K562 (cell line): ENCODE data around the gene RBPJL. TPM values are rescaled to one million over a fixed set of nuclear protein-coding genes. Genes with fewer than 3 reads are reported as not detected.

Experiments
- ATAC-seq: fragments of 200-7000 bp; cut with Tn5 transposase; 3 replicates; pipeline ENCODE4 v1.9.1; 2020; ENCODE audit warnings: moderate library complexity
- BruUV-seq: library from RNA; stranded (reverse); fragments of 400-500 nt; replicated peaks from 2 replicates; lab custom pipeline; 2021; lab: Mats Ljungman, UMichigan
- CTCF ChIA-PET: fragments of 300-600 bp; formaldehyde crosslinking; extraction: SDS; loops from one replicate; lab custom pipeline; 2021; ENCODE audit warnings: low intra/inter-chr PET ratio; lab: Yijun Ruan, JAX
- POLR2A ChIA-PET: fragments of 300-600, 350-650 bp; sonication (Branson Sonifier 250); formaldehyde crosslinking; extraction: SDS; loops from one replicate; lab custom pipeline; 2021; ENCODE audit warnings: antibody characterized with exemption, inconsistent platforms; lab: Yijun Ruan, JAX
- DNase-seq, 4 experiments: peaks; one replicate each; pipeline versions ENCODE4 v3.0.0 to v3.0.0-alpha.2; 2011 to 2018; ENCODE audit warnings: low spot score in 3 of 4, mixed read lengths in 3 of 4; ENCODE audit errors: extremely low read depth in 1 of 4
- FAIRE-seq: peaks from 2 replicates; lab custom pipeline; 2011; peaks lifted over from hg19 to GRCh38; lab: Jason Lieb, UNC
- H2AFZ ChIP-seq: 2 replicates; pipeline ENCODE4 v1.6.0; 2011; ENCODE audit warnings: low read depth, low read length, control low read depth, inconsistent platforms
- H3K27ac ChIP-seq: fragments of 200-600 bp; 3 replicates; pipeline ENCODE4 v1.8.0; 2011; ENCODE audit warnings: low read depth, mild to moderate bottlenecking, control low read depth, inconsistent platforms, low read length, moderate library complexity, mixed read lengths; ENCODE audit errors: extremely low read depth
- H3K27me3 ChIP-seq, 2 experiments: fragments of 300-600 bp in 1 of 2; 2 replicates in 1 of 2; 3 replicates in 1 of 2; pipeline versions ENCODE4 v1.6.0 to v1.8.0; 2011; ENCODE audit warnings: inconsistent platforms in 2 of 2, low read length in 2 of 2, mild to moderate bottlenecking in 1 of 2, mixed read lengths in 1 of 2, moderate library complexity in 1 of 2; ENCODE audit not compliant: control insufficient read depth in 2 of 2, insufficient read depth in 2 of 2
- H3K36me3 ChIP-seq: fragments of 300-600 bp; 3 replicates; pipeline ENCODE4 v1.8.0; 2011; ENCODE audit warnings: mild to moderate bottlenecking, low read length, inconsistent platforms; ENCODE audit not compliant: control insufficient read depth, insufficient read depth
- H3K4me1 ChIP-seq, 2 experiments: fragments of 200-600 bp in 1 of 2; replicated peaks in 1 of 2; 2 replicates in 1 of 2; 3 replicates in 1 of 2; pipeline versions ENCODE4 v1.5.1 to v1.8.0; 2011; ENCODE audit warnings: inconsistent platforms in 2 of 2, low read length in 2 of 2, mild to moderate bottlenecking in 1 of 2, mixed read lengths in 1 of 2, moderate library complexity in 1 of 2; ENCODE audit not compliant: control insufficient read depth in 2 of 2, insufficient read depth in 2 of 2
- H3K4me2 ChIP-seq: 2 replicates; pipeline ENCODE4 v1.6.1; 2011; ENCODE audit warnings: low read length, control low read depth, inconsistent platforms, mixed read lengths; ENCODE audit not compliant: insufficient read depth
- H3K4me3 ChIP-seq: fragments of 200-600 bp; sonication (generic), shearing (Covaris generic); 2 replicates; pipeline ENCODE4 v1.5.1; 2016; ENCODE audit warnings: control low read depth, inconsistent platforms
- H3K79me2 ChIP-seq: fragments of 200-600 bp; 3 replicates; pipeline ENCODE4 v1.8.0; 2011; ENCODE audit warnings: low read length, inconsistent platforms; ENCODE audit not compliant: control insufficient read depth, insufficient read depth
- H3K9ac ChIP-seq, 2 experiments: 2 replicates each; pipeline versions ENCODE4 v1.6.0 to v1.6.1; 2011; ENCODE audit warnings: low read depth in 2 of 2, low read length in 2 of 2, control low read depth in 1 of 2, inconsistent platforms in 1 of 2, mild to moderate bottlenecking in 1 of 2, mixed read lengths in 1 of 2; ENCODE audit not compliant: insufficient read depth in 1 of 2
- H3K9me1 ChIP-seq: one replicate; pipeline ENCODE4 v1.6.0; 2011; ENCODE audit warnings: inconsistent platforms, mild to moderate bottlenecking, low read length, moderate library complexity; ENCODE audit not compliant: control insufficient read depth, insufficient read depth
- H3K9me3 ChIP-seq: replicated peaks from 2 replicates; pipeline ENCODE4 v1.5.1; 2011; ENCODE audit warnings: low read depth, low read length, inconsistent platforms; ENCODE audit not compliant: control insufficient read depth, insufficient read depth
- H4K20me1 ChIP-seq: replicated peaks from 2 replicates; pipeline ENCODE4 v1.6.1; 2011; ENCODE audit warnings: low read length, inconsistent platforms, mixed read lengths; ENCODE audit not compliant: control insufficient read depth, insufficient read depth
- ATF3 ChIP-seq, 2 experiments: fragments of 450-650 bp in 1 of 2; sonication (generic) in 1 of 2; formaldehyde crosslinking in 1 of 2; IDR thresholded peaks in 1 of 2; conservative IDR thresholded peaks in 1 of 2; 2 replicates each; pipeline versions ENCODE4 v1.6.1 to v1.8.1; 2016 to 2023; ENCODE audit warnings: mild to moderate bottlenecking in 2 of 2, moderate library complexity in 2 of 2, inconsistent platforms in 1 of 2, missing genetic modification reagents in 1 of 2
- CBFB ChIP-seq: sonication (generic); formaldehyde crosslinking; IDR thresholded peaks from 2 replicates; pipeline ENCODE4 v1.4.0; 2020; ENCODE audit warnings: mild to moderate bottlenecking, missing genetic modification reagents
- DNMT1 ChIP-seq: fragments of 450-650 bp; IDR thresholded peaks from 2 replicates; pipeline ENCODE4 v1.6.1; 2016; ENCODE audit warnings: antibody characterized with exemption, mild to moderate bottlenecking
- DPF2 ChIP-seq: fragments of 450-650 bp; IDR thresholded peaks from 2 replicates; pipeline ENCODE4 v1.6.1; 2016
- ID3 ChIP-seq, 2 experiments: fragments of 250-450 bp in 1 of 2; fragments of 450-650 bp in 1 of 2; sonication (Bioruptor Pico) in 1 of 2; IDR thresholded peaks; 2 replicates each; pipeline versions ENCODE4 v1.6.1 to v1.8.0; 2016 to 2021; ENCODE audit warnings: mild to moderate bottlenecking in 2 of 2, moderate library complexity in 2 of 2, missing compliant biosample characterization in 1 of 2, missing genetic modification characterization in 1 of 2
- MXI1 ChIP-seq: IDR thresholded peaks from 2 replicates; pipeline ENCODE4 v1.6.1; 2011; ENCODE audit warnings: low read depth, mild to moderate bottlenecking, improper control_type of control experiment, low read length
- NBN ChIP-seq: fragments of 450-650 bp; IDR thresholded peaks from 2 replicates; pipeline ENCODE4 v1.6.1; 2016; ENCODE audit warnings: low read depth, mild to moderate bottlenecking
- RAD51 ChIP-seq: fragments of 450-650 bp; IDR thresholded peaks from 2 replicates; pipeline ENCODE4 v1.7.1; 2016; ENCODE audit warnings: low read depth, mild to moderate bottlenecking, borderline replicate concordance
- ZC3H11A ChIP-seq: IDR thresholded peaks from 2 replicates; pipeline ENCODE4 v1.6.1; 2012; ENCODE audit warnings: low read depth, low read length, improper control_type of control experiment
- ZNF175 ChIP-seq: fragments of 200-800 bp; sonication (Bioruptor generic); IDR thresholded peaks from 2 replicates; pipeline ENCODE4 v1.6.1; 2016; ENCODE audit warnings: low read depth, mild to moderate bottlenecking, missing genetic modification characterization, missing compliant biosample characterization
- ZNF274 ChIP-seq: IDR thresholded peaks from 2 replicates; pipeline ENCODE4 v1.6.1; 2011; ENCODE audit warnings: low read depth, mild to moderate bottlenecking, low read length, moderate library complexity, borderline replicate concordance
- ZNF41 ChIP-seq: fragments of 250-450 bp; sonication (Bioruptor Pico); conservative IDR thresholded peaks from 2 replicates; pipeline ENCODE4 v1.4.0; 2020; ENCODE audit warnings: mild to moderate bottlenecking
- WGBS: fragments of 100-300 bp; shearing (Covaris generic); methylation state at CpG from one replicate; pipeline ENCODE4 v1.1.6; 2016; ENCODE audit warnings: low coverage, mixed read lengths; ENCODE audit not compliant: insufficient coverage; ENCODE audit errors: missing lambda C conversion rate; 5-methylcytosine and 5-hydroxymethylcytosine counted together
- in situ Hi-C: fragments of 300-500 bp; cut with MboI; formaldehyde crosslinking; loops from 4 replicates; pipeline ENCODE4 v1.15.0; 2018; ENCODE audit warnings: inconsistent platforms, mixed read lengths
- intact Hi-C: fragments of 100-400 bp; cut with micrococcal nuclease; formaldehyde crosslinking; loops from 2 replicates; pipeline ENCODE4 v1.14.2; 2022
- polyA plus RNA-seq, 8 experiments: library from polyadenylated mRNA; depleted of rRNA in 4 of 8; stranded (reverse) in 5 of 8; unstranded in 3 of 8; fragments of >200 nt; fragmentation: Nextera tagmentation in 2 of 8; fragmentation: Illumina TruSeq in 1 of 8; extraction: Ambion mirVana in 2 of 8; extraction: Trizol in 1 of 8; gene quantifications; 2 replicates each; pipeline versions ENCODE4 v1.2.1 to v1.2.3, GENCODE V29; 2011 to 2014; ENCODE audit warnings: inconsistent platforms in 1 of 8, missing spikeins in 1 of 8
- total RNA-seq, 7 experiments: library from RNA; depleted of rRNA in 6 of 7; stranded (reverse); fragments of >200 nt in 6 of 7; fragmentation: Illumina TruSeq in 2 of 7; extraction: Trizol in 2 of 7; gene quantifications; 2 replicates each; pipeline versions ENCODE4 v1.2.1 to v1.2.3, GENCODE V29; 2011 to 2021; ENCODE audit warnings: low replicate concordance in 1 of 7

RBPJL gene
- total and polyA plus RNA-seq, 9 of the 15 experiments (the other 6 are each of a cell fraction or from before 2014, with no cell fraction given): not detected

- Histone ChIP-seq H3K79me2 (no peaks in the 10 kb centered on the region), H3K36me3 (no peaks in the 10 kb centered on the region), H3K4me2 (no peak overlapping the region)
- no peak for FAIRE-seq
- TF ChIP-seq ZNF41 (CRISPR knock-in tag): no peak
- TF ChIP-seq ZC3H11A: no peak
- TF ChIP-seq ZNF274: no peak
- no peak for TF ChIP-seq DNMT1
- TF ChIP-seq ID3 (CRISPR knock-in tag; IDR thresholded peaks at IDR 0.05): no peak
- no peak for TF ChIP-seq ID3 (tag; IDR thresholded peaks at IDR 0.05)
- TF ChIP-seq DPF2: no peak
- TF ChIP-seq MXI1: no peak
- TF ChIP-seq RAD51: no peak
- no peak for TF ChIP-seq ZNF175 (CRISPR knock-in tag)
- TF ChIP-seq NBN: no peak
- TF ChIP-seq ATF3 (IDR thresholded peaks at IDR 0.05): no peak
- no peak for TF ChIP-seq ATF3 (CRISPR knock-in tag; conservative IDR thresholded peaks at IDR 0.05)
- TF ChIP-seq CBFB (CRISPR knock-in tag): no peak
- TF ChIP-seq, all 486 proteins: peak for 0
- H4K20me1 ChIP-seq: no peaks in the 10 kb centered on the region; the same call in 1 of the 2 replicates
- ATAC-seq (no peak), DNase-seq (no peak)
- WGBS: 36% methylated on average over 5 of the region's 6 CpGs
- H3K27me3 ChIP-seq: peaks cover 13 to 35% of the 10 kb centered on the region in 2 experiments; a peak in 4 of 5 replicates
- BruUV-seq: no TSS peak
- intact Hi-C loops: no loop called here
- no peak overlapping the region for H3K27ac ChIP-seq
- no peak overlapping the region for H3K9ac ChIP-seq
- H2AFZ ChIP-seq: no peak overlapping the region
- POLR2A ChIA-PET: no interaction called here
- in situ Hi-C loops: no loop called here
- peaks cover under 1% of the 10 kb centered on the region; the same call in 1 of the 2 replicates for H3K9me3 ChIP-seq
- CTCF ChIA-PET: no interaction called here
- H3K4me3 ChIP-seq: no peak overlapping the region
- no peaks in the 10 kb centered on the region for H3K9me1 ChIP-seq
- peaks cover 0 to 13% of the 10 kb centered on the region in 2 experiments; a peak in 2 of 5 replicates for H3K4me1 ChIP-seq
These were observed 6.9 kb upstream of the RBPJL start for GRCh38 chr20:45299786-45300185.
